Measurements from ENCODE around the gene APOBEC3B. TPM values are rescaled to one million over a fixed set of nuclear protein-coding genes. Genes with fewer than 3 reads are reported as not detected.

APOBEC3B gene
- total RNA-seq, 4 donors from 2014 or later, result 1.0 to 2.4 (median 2.1) TPM; not detected in 1

- Histone ChIP-seq H3K27ac (no peak overlapping the region), H3K4me3 (no peak overlapping the region), H3K36me3 (no peaks in the 10 kb centered on the region), H3K27me3 (no peaks in the 10 kb centered on the region), H3K9me3 (no peaks in the 10 kb centered on the region), H3K4me1 (peaks cover 16% of the 10 kb centered on the region)
- DNase-seq (ENCODE audit: low spot score in 2 of 2), result no peak
- no CpG with 5 or more reads among the region's 4 CpGs for WGBS
- TF ChIP-seq EP300 (IDR thresholded peaks at IDR 0.05), result no peak
- no peak for TF ChIP-seq POLR2AphosphoS5 (IDR thresholded peaks at IDR 0.05)
- TF ChIP-seq, protein P1, sequence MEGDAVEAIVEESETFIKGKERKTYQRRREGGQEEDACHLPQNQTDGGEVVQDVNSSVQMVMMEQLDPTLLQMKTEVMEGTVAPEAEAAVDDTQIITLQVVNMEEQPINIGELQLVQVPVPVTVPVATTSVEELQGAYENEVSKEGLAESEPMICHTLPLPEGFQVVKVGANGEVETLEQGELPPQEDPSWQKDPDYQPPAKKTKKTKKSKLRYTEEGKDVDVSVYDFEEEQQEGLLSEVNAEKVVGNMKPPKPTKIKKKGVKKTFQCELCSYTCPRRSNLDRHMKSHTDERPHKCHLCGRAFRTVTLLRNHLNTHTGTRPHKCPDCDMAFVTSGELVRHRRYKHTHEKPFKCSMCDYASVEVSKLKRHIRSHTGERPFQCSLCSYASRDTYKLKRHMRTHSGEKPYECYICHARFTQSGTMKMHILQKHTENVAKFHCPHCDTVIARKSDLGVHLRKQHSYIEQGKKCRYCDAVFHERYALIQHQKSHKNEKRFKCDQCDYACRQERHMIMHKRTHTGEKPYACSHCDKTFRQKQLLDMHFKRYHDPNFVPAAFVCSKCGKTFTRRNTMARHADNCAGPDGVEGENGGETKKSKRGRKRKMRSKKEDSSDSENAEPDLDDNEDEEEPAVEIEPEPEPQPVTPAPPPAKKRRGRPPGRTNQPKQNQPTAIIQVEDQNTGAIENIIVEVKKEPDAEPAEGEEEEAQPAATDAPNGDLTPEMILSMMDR (IDR thresholded peaks at IDR 0.05), result no peak
- no peak for TF ChIP-seq POLR2A (IDR thresholded peaks at IDR 0.05)
These were observed 17.2 kb upstream of the APOBEC3B start for GRCh38 chr22:38964989-38965388.

GRCh38 chr22:38965614-38966379 is 16.4 kb upstream of the APOBEC3B start:
- H3K9me3 ChIP-seq, result no peaks in the 10 kb centered on the region
- peaks cover 16% of the 10 kb centered on the region for H3K4me1 ChIP-seq
- H3K27me3 ChIP-seq, result no peaks in the 10 kb centered on the region
- DNase-seq (ENCODE audit: low spot score in 2 of 2), result no peak
- H3K27ac ChIP-seq, result no peak overlapping the region
- H3K4me3 ChIP-seq, result no peak overlapping the region
- no peaks in the 10 kb centered on the region for H3K36me3 ChIP-seq
- WGBS, result no CpG with 5 or more reads among the region's 14 CpGs
- TF ChIP-seq EP300 (IDR thresholded peaks at IDR 0.05) (no peak), POLR2A (IDR thresholded peaks at IDR 0.05) (no peak), POLR2AphosphoS5 (IDR thresholded peaks at IDR 0.05) (no peak)
- TF ChIP-seq, protein P1 (IDR thresholded peaks at IDR 0.05), result no peak

GRCh38 chr22:38966380-38966702 is 15.8 kb upstream of the APOBEC3B start:
- WGBS, result no CpG with 5 or more reads among the region's 5 CpGs
- Histone ChIP-seq H3K27me3 (no peaks in the 10 kb centered on the region), H3K4me3 (no peak overlapping the region), H3K36me3 (no peaks in the 10 kb centered on the region), H3K4me1 (peaks cover 16% of the 10 kb centered on the region), H3K27ac (no peak overlapping the region), H3K9me3 (no peaks in the 10 kb centered on the region)
- TF ChIP-seq POLR2AphosphoS5 (IDR thresholded peaks at IDR 0.05) (no peak), EP300 (IDR thresholded peaks at IDR 0.05) (no peak), POLR2A (IDR thresholded peaks at IDR 0.05) (no peak)
- TF ChIP-seq, protein P1 (IDR thresholded peaks at IDR 0.05), result no peak
- no peak for DNase-seq (ENCODE audit: low spot score in 2 of 2)

GRCh38 chr22:38966942-38967341 is 15.2 kb upstream of the APOBEC3B start:
- no peak overlapping the region for H3K27ac ChIP-seq
- H3K4me1 ChIP-seq, result peaks cover 16% of the 10 kb centered on the region
- no peaks in the 10 kb centered on the region for H3K9me3 ChIP-seq
- TF ChIP-seq EP300 (IDR thresholded peaks at IDR 0.05) (no peak), POLR2A (IDR thresholded peaks at IDR 0.05) (no peak), POLR2AphosphoS5 (IDR thresholded peaks at IDR 0.05) (no peak)
- TF ChIP-seq, protein P1 (IDR thresholded peaks at IDR 0.05), result no peak
- no peaks in the 10 kb centered on the region for H3K27me3 ChIP-seq
- no peaks in the 10 kb centered on the region for H3K36me3 ChIP-seq
- no CpG with 5 or more reads among the region's 7 CpGs for WGBS
- H3K4me3 ChIP-seq, result no peak overlapping the region
- no peak for DNase-seq (ENCODE audit: low spot score in 2 of 2)

DNA sequence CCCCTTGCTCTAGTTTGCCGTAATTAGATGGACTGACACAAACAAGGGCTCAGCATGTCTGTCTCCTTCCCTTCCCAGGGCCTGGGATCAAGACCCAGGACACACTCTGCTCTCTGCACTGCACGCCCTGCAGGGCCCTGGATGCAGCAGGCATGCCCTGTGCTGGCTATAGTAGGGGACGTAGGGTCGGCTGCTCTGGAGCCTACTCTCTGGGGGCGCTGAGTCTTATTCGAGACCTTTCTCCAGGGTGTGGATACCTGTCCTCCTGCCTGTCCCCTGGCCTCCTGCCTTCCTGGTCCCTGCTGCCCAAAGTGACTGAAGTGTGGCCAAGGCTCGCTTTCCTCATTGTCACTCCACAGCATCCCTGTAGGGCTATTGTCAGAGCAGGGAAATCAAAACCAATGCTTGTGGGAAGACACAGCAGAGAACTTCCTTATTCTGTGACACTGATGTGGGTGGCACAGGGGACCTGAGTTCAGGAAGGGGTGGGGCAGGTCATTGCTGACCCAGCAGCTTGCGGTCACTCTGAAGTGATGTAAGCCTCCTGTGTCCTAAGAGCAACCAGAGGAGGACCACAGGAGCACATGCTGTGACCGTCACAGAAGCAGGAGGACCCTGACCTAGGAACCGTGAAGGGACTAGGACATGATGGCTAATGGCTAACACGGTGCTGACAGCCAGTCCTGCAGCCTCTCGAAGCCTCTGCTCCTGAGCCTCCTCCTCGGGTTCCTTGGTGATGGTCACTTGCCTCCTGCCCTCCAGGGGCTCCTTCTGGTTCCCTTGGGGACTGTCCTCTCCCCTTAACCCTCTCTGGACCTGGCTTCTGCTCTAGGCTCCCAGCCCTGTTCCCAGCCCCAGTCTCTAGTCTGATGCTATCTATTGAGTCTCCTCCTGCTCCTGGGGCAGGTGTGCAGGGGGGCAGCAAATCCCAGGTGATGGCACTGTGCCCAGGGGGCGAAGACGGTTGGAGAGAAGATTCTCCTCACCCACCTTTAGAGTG is 14.4 kb upstream of the APOBEC3B start:
- no peak overlapping the region for H3K4me3 ChIP-seq
- H3K36me3 ChIP-seq, result no peaks in the 10 kb centered on the region
- no peak for DNase-seq (ENCODE audit: low spot score in 2 of 2)
- no peak overlapping the region for H3K27ac ChIP-seq
- H3K27me3 ChIP-seq, result no peaks in the 10 kb centered on the region
- WGBS, result no CpG with 5 or more reads among the region's 15 CpGs
- H3K4me1 ChIP-seq, result peaks cover 16% of the 10 kb centered on the region
- TF ChIP-seq POLR2AphosphoS5 (IDR thresholded peaks at IDR 0.05), result no peak
- TF ChIP-seq POLR2A (IDR thresholded peaks at IDR 0.05), result no peak
- TF ChIP-seq, protein P1 (IDR thresholded peaks at IDR 0.05), result no peak
- no peaks in the 10 kb centered on the region for H3K9me3 ChIP-seq

Data from suprapubic skin (tissue), 4 donors.